Mesothelial cell of epicardium (in vitro differentiated cells): ENCODE results near the gene POU2AF3. TPM values are rescaled to one million over a fixed set of nuclear protein-coding genes. Genes with fewer than 3 reads are reported as not detected.
A peak's percentile ranks its signal among the peaks of the same experiment; 100 is the strongest.

Source experiments
- DNase-seq, 2 experiments: peaks; one replicate each; pipeline ENCODE4 v3.0.0; 2021; ENCODE audit warnings: low spot score in 2 of 2; ENCODE audit not compliant: unreplicated experiment in 2 of 2
- H3K27ac Mint-ChIP-seq: 2 replicates; pipeline ENCODE4 v1.8.0; 2021; ENCODE audit warnings: mixed read lengths
- H3K27me3 Mint-ChIP-seq: 2 replicates; pipeline ENCODE4 v1.8.0; 2021; ENCODE audit warnings: low read depth, mixed read lengths
- H3K36me3 Mint-ChIP-seq: 2 replicates; pipeline ENCODE4 v1.8.0; 2021; ENCODE audit warnings: mixed read lengths
- H3K4me1 Mint-ChIP-seq: 2 replicates; pipeline ENCODE4 v1.8.0; 2021; ENCODE audit warnings: mixed read lengths
- H3K4me3 Mint-ChIP-seq: 2 replicates; pipeline ENCODE4 v1.8.0; 2021; ENCODE audit warnings: mild to moderate bottlenecking, moderate library complexity, mixed read lengths
- H3K9me3 Mint-ChIP-seq: 2 replicates; pipeline ENCODE4 v1.8.0; 2021; ENCODE audit warnings: mixed read lengths
- CTCF ChIP-seq: fragments of 200-600 bp; sonication (generic); IDR thresholded peaks from one replicate; pipeline ENCODE4 v1.5.0; 2021; ENCODE audit warnings: antibody characterized with exemption; ENCODE audit not compliant: unreplicated experiment
- total RNA-seq: library from RNA; stranded (reverse); gene quantifications from 3 replicates; pipeline ENCODE4 v1.2.1, GENCODE V29; 2021

The POU2AF3 gene
- total RNA-seq, 1 donor from 2014 or later: 3.0 TPM

GRCh38 chr11:111302298-111302697 lies 4.0 kb downstream of the POU2AF3 start:
- H3K36me3 Mint-ChIP-seq: peaks cover 2% of the 10 kb centered on the region

DNA sequence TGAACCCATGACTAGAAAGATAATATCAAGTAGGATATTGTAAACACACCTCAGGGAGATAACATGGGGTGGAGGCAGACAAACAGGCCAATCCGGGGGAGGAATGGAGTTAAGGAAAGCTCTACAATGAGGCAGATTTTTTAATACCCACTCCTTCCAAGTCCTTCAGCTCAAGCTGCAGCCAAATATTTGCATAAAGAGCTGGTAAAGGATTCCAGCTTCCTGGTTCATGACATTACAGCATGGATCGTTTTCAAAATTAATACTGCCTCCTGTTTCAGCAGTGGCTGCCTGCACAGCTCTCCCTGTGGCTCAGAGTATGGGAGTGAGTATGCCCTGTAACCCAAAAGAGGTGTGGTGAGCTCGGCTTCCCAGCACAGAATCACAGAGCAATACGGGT lies 5.1 kb downstream of the POU2AF3 start:
- no peak for DNase-seq
- no peak for TF ChIP-seq CTCF
- peaks cover 53% of the 10 kb centered on the region for H3K4me1 Mint-ChIP-seq
- no peaks in the 10 kb centered on the region for H3K36me3 Mint-ChIP-seq
- H3K27me3 Mint-ChIP-seq: peaks cover 50% of the 10 kb centered on the region
- no peak overlapping the region for H3K4me3 Mint-ChIP-seq
- no peaks in the 10 kb centered on the region for H3K9me3 Mint-ChIP-seq
- H3K27ac Mint-ChIP-seq: peak overlapping the region; percentile 83

More at GRCh38 chr11:111302298-111302697, 4.0 kb downstream of the POU2AF3 start:
- Mint-ChIP-seq H3K9me3 (no peaks in the 10 kb centered on the region), H3K4me1 (peaks cover 52% of the 10 kb centered on the region), H3K27me3 (peaks cover 51% of the 10 kb centered on the region), H3K4me3 (no peak overlapping the region), H3K27ac (peak overlapping the region; percentile 60)
- DNase-seq: no peak
- no peak for TF ChIP-seq CTCF

GRCh38 chr11:111305162-111305802 lies 6.9 kb downstream of the POU2AF3 start:
- Mint-ChIP-seq H3K36me3 (no peaks in the 10 kb centered on the region), H3K27ac (no peak overlapping the region), H3K27me3 (peaks cover 51% of the 10 kb centered on the region), H3K4me1 (peaks cover 47% of the 10 kb centered on the region), H3K4me3 (no peak overlapping the region), H3K9me3 (no peaks in the 10 kb centered on the region)
- DNase-seq: no peak
- no peak for TF ChIP-seq CTCF

DNA sequence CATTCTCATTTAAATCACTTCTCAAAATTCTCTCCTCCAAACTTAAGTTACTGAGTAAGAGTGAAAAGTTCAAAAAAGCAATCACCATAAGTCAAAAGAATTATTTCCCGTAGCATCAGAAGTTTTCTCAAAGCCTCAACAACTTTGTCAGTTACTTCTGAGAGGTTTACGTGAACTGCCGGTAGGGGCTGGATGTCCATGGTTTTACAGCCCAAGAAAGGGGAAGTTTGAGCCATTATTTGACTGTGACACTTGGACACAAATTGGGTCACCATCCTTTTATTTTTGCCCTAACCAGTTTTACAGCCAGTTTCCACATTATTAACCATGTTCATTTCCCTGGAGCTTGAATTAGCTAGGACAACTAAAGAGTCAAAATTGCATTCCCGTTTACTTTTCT lies 7.5 kb downstream of the POU2AF3 start:
- Mint-ChIP-seq H3K4me1 (peaks cover 48% of the 10 kb centered on the region), H3K27me3 (peaks cover 50% of the 10 kb centered on the region), H3K4me3 (no peak overlapping the region), H3K36me3 (no peaks in the 10 kb centered on the region), H3K9me3 (no peaks in the 10 kb centered on the region), H3K27ac (no peak overlapping the region)
- no peak for DNase-seq
- TF ChIP-seq CTCF: no peak

DNA sequence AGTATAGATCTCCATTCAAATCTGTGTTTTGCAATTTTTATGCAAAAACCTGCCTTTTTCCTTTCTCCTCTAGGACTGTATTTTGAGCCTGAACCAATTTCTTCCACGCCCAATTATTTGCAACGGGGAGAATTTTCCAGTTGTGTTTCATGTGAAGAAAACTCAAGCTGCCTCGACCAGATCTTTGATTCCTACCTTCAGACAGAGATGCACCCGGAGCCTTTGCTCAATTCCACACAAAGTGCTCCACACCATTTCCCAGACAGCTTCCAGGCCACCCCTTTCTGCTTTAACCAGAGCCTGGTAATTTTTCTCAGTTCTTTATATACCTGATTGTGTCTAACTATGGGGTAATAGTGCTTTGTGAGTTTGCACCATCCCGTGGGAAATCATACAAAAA lies 8.0 kb downstream of the POU2AF3 start:
- no peak for TF ChIP-seq CTCF

More for the DNA sequence above, 8.0 kb downstream of the POU2AF3 start:
- H3K27ac Mint-ChIP-seq: no peak overlapping the region
- peaks cover 46% of the 10 kb centered on the region for H3K27me3 Mint-ChIP-seq
- H3K9me3 Mint-ChIP-seq: no peaks in the 10 kb centered on the region
- H3K36me3 Mint-ChIP-seq: no peaks in the 10 kb centered on the region
- no peak overlapping the region for H3K4me3 Mint-ChIP-seq
- no peak for DNase-seq
- H3K4me1 Mint-ChIP-seq: peaks cover 48% of the 10 kb centered on the region
